Measurements from ENCODE around the gene ERFE.

DNA sequence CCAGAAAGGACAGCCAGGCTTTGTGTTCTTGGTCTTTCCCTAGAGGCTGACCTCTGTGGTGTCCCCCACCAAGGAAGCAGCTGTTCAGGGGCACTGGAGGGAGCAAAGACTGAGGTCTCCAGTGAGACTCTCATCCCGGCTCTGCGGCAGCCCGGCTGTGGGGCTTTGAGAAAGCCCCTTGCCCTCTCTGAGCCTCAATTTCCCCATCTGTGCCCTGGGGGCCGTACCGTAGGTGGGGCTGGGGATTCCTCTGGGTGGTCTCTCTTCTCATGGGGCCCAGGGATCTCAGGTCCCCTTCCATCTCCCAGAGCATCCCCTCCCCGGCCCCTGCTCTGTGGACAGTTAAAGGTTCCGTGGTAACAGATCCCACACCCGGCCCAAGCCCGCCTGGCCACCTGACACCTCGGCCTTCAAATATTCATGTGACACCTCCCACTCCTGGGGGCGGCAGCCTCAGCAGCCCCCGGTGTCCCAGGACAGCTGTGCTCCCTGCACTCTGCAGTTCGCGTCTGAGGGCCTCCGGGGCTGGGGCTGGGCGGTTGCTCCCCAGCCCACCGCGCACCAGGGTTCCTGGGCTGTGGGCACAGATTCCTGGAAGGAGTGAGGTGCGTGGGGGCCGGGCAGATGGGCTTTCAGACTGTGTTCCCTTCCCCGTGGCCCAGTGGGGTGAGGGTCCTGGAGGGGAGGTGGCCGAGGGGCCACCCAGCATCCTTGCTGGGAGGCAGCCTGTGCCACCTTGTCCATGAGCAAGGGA, 35.4 kb upstream of the ERFE start:
- TF ChIP-seq CTCF (IDR thresholded peaks at IDR 0.05) (no peak), POLR2A (IDR thresholded peaks at IDR 0.05) (no peak)

Data from esophagus squamous epithelium (tissue), 4 donors.